BLaER1 treated with 17β-estradiol and CSF1 and Interleukin-3, amounts not matched to agents 10 nM and 100 nM (cell line): ENCODE data around the gene AKR1B1.
A peak's percentile ranks its signal among the peaks of the same experiment; 100 is the strongest.

Experiments used
- H3K27ac ChIP-seq, 11 experiments: shearing (Covaris generic); formaldehyde crosslinking; 2 replicates each; pipeline ENCODE4 v1.8.1; 2022
- H3K27me3 ChIP-seq, 11 experiments: shearing (Covaris generic); formaldehyde crosslinking; 2 replicates each; pipeline ENCODE4 v1.8.1; 2022
- H3K36me3 ChIP-seq, 11 experiments: shearing (Covaris generic); formaldehyde crosslinking; 2 replicates each; pipeline ENCODE4 v1.8.1; 2022
- H3K4me1 ChIP-seq, 10 experiments: shearing (Covaris generic); formaldehyde crosslinking; 2 replicates each; pipeline ENCODE4 v1.8.1; 2022
- H3K4me2 ChIP-seq, 11 experiments: shearing (Covaris generic); formaldehyde crosslinking; 2 replicates each; pipeline ENCODE4 v1.8.1; 2022
- H3K4me3 ChIP-seq, 10 experiments: shearing (Covaris generic); formaldehyde crosslinking; 2 replicates each; pipeline ENCODE4 v1.8.1; 2022
- H3K9ac ChIP-seq, 11 experiments: shearing (Covaris generic); formaldehyde crosslinking; 2 replicates each; pipeline ENCODE4 v1.8.1; 2022
- H3K9me3 ChIP-seq, 11 experiments: shearing (Covaris generic); formaldehyde crosslinking; replicated peaks in 1 of 11; 2 replicates each; pipeline ENCODE4 v1.8.1; 2022
- H4K20me1 ChIP-seq, 11 experiments: shearing (Covaris generic); formaldehyde crosslinking; 2 replicates each; pipeline ENCODE4 v1.8.1; 2022
- Cebpa-rat ChIP-seq, 11 experiments: shearing (Covaris generic); IDR thresholded peaks; 2 replicates each; pipeline ENCODE4 v1.8.1; 2022

Gene AKR1B1

DNA sequence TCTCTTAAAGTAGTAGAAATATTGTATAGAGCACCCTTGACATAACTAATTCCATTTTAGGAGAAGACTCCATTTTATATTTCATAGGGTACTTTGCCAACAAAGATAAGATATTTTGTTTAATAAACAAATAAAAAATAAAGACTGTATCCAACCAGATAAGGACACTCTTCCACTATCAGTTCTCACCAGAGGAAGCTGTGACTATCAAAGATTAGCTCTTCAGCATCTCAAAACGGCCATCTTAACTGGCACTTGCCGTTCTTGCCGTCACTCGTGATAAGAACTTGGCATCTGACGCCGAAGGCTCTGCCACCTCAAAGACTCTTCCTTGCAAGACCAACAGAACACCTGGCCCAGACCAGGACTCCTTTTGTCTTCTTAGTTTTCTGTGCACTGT, 26.3 kb upstream of the AKR1B1 start:
- H3K9me3 ChIP-seq = peaks cover 16 to 30% (median 19%) of the 10 kb centered on the region in 11 experiments
- no peak for TF ChIP-seq Cebpa-rat (IDR thresholded peaks at IDR 0.05)
- H3K4me3 ChIP-seq = no peak overlapping the region
- no peaks in the 10 kb centered on the region for H3K27me3 ChIP-seq
- H3K9ac ChIP-seq = no peak overlapping the region
- H3K27ac ChIP-seq = no peak overlapping the region
- H3K4me2 ChIP-seq = no peak overlapping the region
- H3K4me1 ChIP-seq = peaks cover 0 to 12% (median 8%) of the 10 kb centered on the region in 10 experiments; a peak in 13 of 20 replicates
- no peaks in the 10 kb centered on the region for H3K36me3 ChIP-seq
- no peaks in the 10 kb centered on the region for H4K20me1 ChIP-seq

- Histone ChIP-seq H3K4me1 (peaks cover 0 to 16% (median 8%) of the 10 kb centered on the region in 10 experiments; a peak in 14 of 20 replicates), H3K9me3 (peaks cover 16 to 28% (median 19%) of the 10 kb centered on the region in 11 experiments), H3K9ac (no peak overlapping the region), H3K4me3 (no peak overlapping the region), H3K27me3 (no peaks in the 10 kb centered on the region), H3K4me2 (no peak overlapping the region), H3K36me3 (no peaks in the 10 kb centered on the region), H3K27ac (no peak overlapping the region), H4K20me1 (no peaks in the 10 kb centered on the region)
- TF ChIP-seq Cebpa-rat (IDR thresholded peaks at IDR 0.05) = no peak
Measured at GRCh38 chr7:134483296-134483695, 24.4 kb upstream of the AKR1B1 start.

DNA sequence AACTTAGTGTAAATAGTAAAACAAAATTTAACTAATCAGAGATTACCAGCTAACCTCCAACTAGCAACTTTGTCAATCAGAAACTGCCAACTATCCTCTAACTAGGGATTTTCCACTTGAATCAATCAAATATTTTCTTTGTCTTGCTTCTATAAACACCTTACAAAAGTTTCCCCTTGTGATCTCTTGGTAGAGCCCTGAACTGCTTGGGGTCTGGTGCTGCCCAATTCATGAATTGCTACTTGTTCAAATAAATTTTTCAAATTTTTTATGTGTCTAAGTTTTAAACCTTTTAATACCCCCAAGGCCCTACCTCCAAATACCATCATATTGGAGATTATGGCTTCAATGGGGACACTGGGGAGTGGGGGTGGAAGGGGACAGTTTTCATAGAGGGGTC, 24.0 kb upstream of the AKR1B1 start:
- Histone ChIP-seq H3K27ac (no peak overlapping the region), H3K4me2 (no peak overlapping the region), H3K27me3 (no peaks in the 10 kb centered on the region), H3K4me3 (no peak overlapping the region), H3K4me1 (peaks cover 0 to 16% (median 8%) of the 10 kb centered on the region in 10 experiments; a peak in 14 of 20 replicates), H3K9ac (no peak overlapping the region), H4K20me1 (no peaks in the 10 kb centered on the region), H3K36me3 (no peaks in the 10 kb centered on the region), H3K9me3 (peaks cover 12 to 24% (median 16%) of the 10 kb centered on the region in 11 experiments)
- TF ChIP-seq Cebpa-rat (IDR thresholded peaks at IDR 0.05) = no peak

- Histone ChIP-seq H3K4me1 (peaks cover 0 to 16% (median 8%) of the 10 kb centered on the region in 10 experiments; a peak in 14 of 20 replicates), H3K27me3 (no peaks in the 10 kb centered on the region), H3K9ac (no peak overlapping the region), H4K20me1 (no peaks in the 10 kb centered on the region), H3K36me3 (no peaks in the 10 kb centered on the region), H3K27ac (no peak overlapping the region), H3K4me2 (peak overlapping the region in 7 of 11 experiments; percentile 13 to 59 (median 40); a peak in 9 of 22 replicates), H3K4me3 (no peak overlapping the region), H3K9me3 (peaks cover 0 to 7% (median 0%) of the 10 kb centered on the region in 11 experiments; a peak in 4 of 22 replicates)
- no peak for TF ChIP-seq Cebpa-rat (IDR thresholded peaks at IDR 0.05)
Measured at GRCh38 chr7:134481167-134481566, 22.3 kb upstream of the AKR1B1 start.

DNA sequence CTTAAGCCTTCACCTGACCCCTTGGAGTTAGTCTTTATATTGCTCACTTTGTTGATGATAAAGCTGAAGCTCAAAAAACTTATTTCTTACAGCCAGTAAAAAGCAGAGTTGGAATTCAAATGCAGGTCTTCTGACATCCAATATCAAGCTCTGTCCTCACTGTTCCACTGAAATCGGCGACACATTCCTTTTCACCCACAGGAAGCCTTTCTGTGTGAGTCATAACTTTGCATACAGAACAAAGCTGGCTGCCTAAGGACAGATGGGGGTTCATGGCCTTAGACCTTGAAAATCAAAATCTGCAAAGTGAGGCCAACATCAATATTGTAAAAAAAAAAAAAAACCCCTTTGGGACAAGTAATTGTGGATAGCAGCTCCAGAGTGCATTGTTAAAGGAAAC, 21.8 kb upstream of the AKR1B1 start:
- Histone ChIP-seq H3K9me3 (peaks cover 0 to 7% (median 1%) of the 10 kb centered on the region in 11 experiments; a peak in 6 of 22 replicates), H3K36me3 (no peaks in the 10 kb centered on the region), H3K4me1 (peaks cover 0 to 18% (median 8%) of the 10 kb centered on the region in 10 experiments; a peak in 14 of 20 replicates), H3K27me3 (no peaks in the 10 kb centered on the region), H3K4me2 (peak overlapping the region in 8 of 11 experiments; percentile 13 to 59 (median 30); a peak in 12 of 22 replicates), H3K4me3 (no peak overlapping the region), H4K20me1 (no peaks in the 10 kb centered on the region), H3K9ac (no peak overlapping the region), H3K27ac (no peak overlapping the region)
- TF ChIP-seq Cebpa-rat (IDR thresholded peaks at IDR 0.05) = no peak

DNA sequence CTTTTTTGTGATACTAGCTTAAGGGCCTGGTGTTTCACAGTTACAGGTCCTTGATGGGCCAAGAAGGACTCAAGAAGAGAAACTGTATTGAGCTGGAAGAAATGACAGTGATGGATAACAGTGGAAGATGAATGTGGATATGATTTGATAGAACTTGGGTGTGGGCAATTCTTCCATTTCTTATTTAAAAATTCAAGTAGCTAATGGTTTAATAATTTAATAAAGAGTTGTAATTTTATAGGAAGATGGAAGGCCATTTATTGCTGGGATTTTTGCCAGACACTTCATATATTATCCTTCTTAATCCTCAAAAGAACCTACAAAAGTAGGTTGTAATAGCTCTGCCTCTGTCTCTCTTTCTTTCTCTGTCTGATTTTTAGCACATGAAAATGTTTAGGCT, 21.3 kb upstream of the AKR1B1 start:
- H3K4me3 ChIP-seq = no peak overlapping the region
- no peaks in the 10 kb centered on the region for H3K36me3 ChIP-seq
- H3K27ac ChIP-seq = no peak overlapping the region
- H3K27me3 ChIP-seq = no peaks in the 10 kb centered on the region
- peaks cover 0 to 12% (median 6%) of the 10 kb centered on the region in 11 experiments; a peak in 10 of 22 replicates for H3K9me3 ChIP-seq
- no peak overlapping the region for H3K9ac ChIP-seq
- H3K4me1 ChIP-seq = peaks cover 0 to 23% (median 8%) of the 10 kb centered on the region in 10 experiments; a peak in 14 of 20 replicates
- TF ChIP-seq Cebpa-rat (IDR thresholded peaks at IDR 0.05) = no peak
- H4K20me1 ChIP-seq = no peaks in the 10 kb centered on the region
- H3K4me2 ChIP-seq = peak overlapping the region in 7 of 11 experiments; percentile 13 to 59 (median 40); a peak in 7 of 22 replicates

- Histone ChIP-seq H3K27ac (no peak overlapping the region), H3K4me2 (no peak overlapping the region), H3K27me3 (no peaks in the 10 kb centered on the region), H3K4me1 (peaks cover 4 to 24% (median 9%) of the 10 kb centered on the region in 10 experiments; a peak in 16 of 20 replicates), H4K20me1 (no peaks in the 10 kb centered on the region), H3K9ac (no peak overlapping the region), H3K36me3 (no peaks in the 10 kb centered on the region), H3K9me3 (peaks cover 0 to 18% (median 10%) of the 10 kb centered on the region in 11 experiments; a peak in 13 of 22 replicates), H3K4me3 (no peak overlapping the region)
- TF ChIP-seq Cebpa-rat (IDR thresholded peaks at IDR 0.05) = no peak
Measured at GRCh38 chr7:134478707-134479106, 19.8 kb upstream of the AKR1B1 start.

DNA sequence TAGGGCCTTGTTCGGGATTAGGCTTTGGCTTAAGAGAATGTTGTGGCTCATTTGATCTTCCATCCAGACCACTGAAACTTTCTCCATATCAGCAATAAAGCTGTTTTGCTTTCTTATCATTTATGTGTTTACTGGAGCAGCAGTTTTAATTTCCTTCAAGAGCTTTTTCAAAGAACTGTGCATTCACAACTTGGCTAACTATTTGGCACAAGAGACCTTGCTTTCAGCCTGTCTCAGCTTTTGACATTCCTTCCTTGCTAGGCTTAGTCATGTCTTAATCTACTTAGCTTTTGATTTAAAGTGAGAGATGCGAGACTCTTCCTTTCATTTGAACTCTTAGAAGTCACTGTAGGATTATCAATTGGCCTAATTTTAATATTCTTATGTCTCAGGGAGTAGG, 19.1 kb upstream of the AKR1B1 start:
- Histone ChIP-seq H3K9ac (no peak overlapping the region), H3K4me1 (peaks cover 6 to 24% (median 10%) of the 10 kb centered on the region in 10 experiments; a peak in 16 of 20 replicates), H3K9me3 (peaks cover 0 to 17% (median 10%) of the 10 kb centered on the region in 11 experiments; a peak in 12 of 22 replicates), H4K20me1 (no peaks in the 10 kb centered on the region), H3K27ac (no peak overlapping the region), H3K27me3 (no peaks in the 10 kb centered on the region), H3K4me3 (no peak overlapping the region), H3K4me2 (peak overlapping the region in 2 of 11 experiments; percentile 10 to 15; a peak in 2 of 22 replicates), H3K36me3 (no peaks in the 10 kb centered on the region)
- TF ChIP-seq Cebpa-rat (IDR thresholded peaks at IDR 0.05) = no peak

- H3K9ac ChIP-seq = no peak overlapping the region
- no peak overlapping the region for H3K4me2 ChIP-seq
- no peaks in the 10 kb centered on the region for H3K36me3 ChIP-seq
- H3K4me1 ChIP-seq = peaks cover 6 to 20% (median 9%) of the 10 kb centered on the region in 10 experiments; a peak in 16 of 20 replicates
- no peak overlapping the region for H3K27ac ChIP-seq
- H3K4me3 ChIP-seq = no peak overlapping the region
- H3K27me3 ChIP-seq = no peaks in the 10 kb centered on the region
- H4K20me1 ChIP-seq = no peaks in the 10 kb centered on the region
- TF ChIP-seq Cebpa-rat (IDR thresholded peaks at IDR 0.05) = no peak
- peaks cover 0 to 14% (median 10%) of the 10 kb centered on the region in 11 experiments; a peak in 13 of 22 replicates for H3K9me3 ChIP-seq
Measured at GRCh38 chr7:134476044-134476443, 17.1 kb upstream of the AKR1B1 start.

DNA sequence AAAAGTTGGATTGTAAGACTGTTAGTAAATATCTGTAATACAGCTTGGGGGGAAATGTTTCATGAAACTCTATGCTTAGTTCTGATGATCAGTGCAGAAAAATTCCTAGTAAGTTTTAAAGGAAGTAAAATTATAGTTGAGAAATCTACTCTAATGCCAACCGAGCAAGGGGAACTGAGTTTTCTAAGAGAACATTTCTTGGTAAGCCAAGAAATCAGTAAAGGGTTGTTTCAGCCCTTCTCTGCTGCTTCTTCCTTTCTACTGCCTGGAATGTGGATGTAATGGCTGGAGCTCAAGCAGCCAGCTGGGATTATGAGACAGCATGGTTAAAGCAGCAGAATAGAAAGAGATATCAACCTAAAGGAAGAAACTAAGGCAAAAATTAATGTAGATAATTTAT, 15.9 kb upstream of the AKR1B1 start:
- no peaks in the 10 kb centered on the region for H3K36me3 ChIP-seq
- no peak for TF ChIP-seq Cebpa-rat (IDR thresholded peaks at IDR 0.05)
- H3K27me3 ChIP-seq = no peaks in the 10 kb centered on the region
- peak overlapping the region in 2 of 11 experiments; percentile 2 to 47; a peak in 2 of 22 replicates for H3K27ac ChIP-seq
- H3K9ac ChIP-seq = no peak overlapping the region
- H3K4me2 ChIP-seq = no peak overlapping the region
- peaks cover 0 to 15% (median 3%) of the 10 kb centered on the region in 10 experiments; a peak in 6 of 20 replicates for H3K4me1 ChIP-seq
- no peak overlapping the region for H3K4me3 ChIP-seq
- H4K20me1 ChIP-seq = no peaks in the 10 kb centered on the region
- peaks cover 0 to 14% (median 10%) of the 10 kb centered on the region in 11 experiments; a peak in 13 of 22 replicates for H3K9me3 ChIP-seq
